Activated T-cell treated with anti-CD3 and anti-CD28 coated beads for 24 hours (primary cell): Measurements from ENCODE around the gene BCL3.
"Not testable (repeated sequence)": the region's sequence is repeated elsewhere in the genome, so short reads cannot be mapped to it uniquely, and the experiment has no call there.

ENCODE experiments used
- DNase-seq: peaks from one replicate; pipeline ENCODE4 v3.0.0-alpha.2; 2020; ENCODE audit warnings: low read depth

Gene BCL3

GRCh38 chr19:44758596-44758995, 10.1 kb downstream of the BCL3 start:
- DNase-seq, result no peak

- DNase-seq, result no peak
Observed at GRCh38 chr19:44759083-44759804, 10.7 kb downstream of the BCL3 start.

GRCh38 chr19:44762038-44762437, 13.5 kb downstream of the BCL3 start:
- DNase-seq, result no peak

GRCh38 chr19:44765033-44765948, 16.8 kb downstream of the BCL3 start:
- no peak for DNase-seq

- no peak for DNase-seq
Observed at GRCh38 chr19:44765949-44766335, 17.4 kb downstream of the BCL3 start.

DNA sequence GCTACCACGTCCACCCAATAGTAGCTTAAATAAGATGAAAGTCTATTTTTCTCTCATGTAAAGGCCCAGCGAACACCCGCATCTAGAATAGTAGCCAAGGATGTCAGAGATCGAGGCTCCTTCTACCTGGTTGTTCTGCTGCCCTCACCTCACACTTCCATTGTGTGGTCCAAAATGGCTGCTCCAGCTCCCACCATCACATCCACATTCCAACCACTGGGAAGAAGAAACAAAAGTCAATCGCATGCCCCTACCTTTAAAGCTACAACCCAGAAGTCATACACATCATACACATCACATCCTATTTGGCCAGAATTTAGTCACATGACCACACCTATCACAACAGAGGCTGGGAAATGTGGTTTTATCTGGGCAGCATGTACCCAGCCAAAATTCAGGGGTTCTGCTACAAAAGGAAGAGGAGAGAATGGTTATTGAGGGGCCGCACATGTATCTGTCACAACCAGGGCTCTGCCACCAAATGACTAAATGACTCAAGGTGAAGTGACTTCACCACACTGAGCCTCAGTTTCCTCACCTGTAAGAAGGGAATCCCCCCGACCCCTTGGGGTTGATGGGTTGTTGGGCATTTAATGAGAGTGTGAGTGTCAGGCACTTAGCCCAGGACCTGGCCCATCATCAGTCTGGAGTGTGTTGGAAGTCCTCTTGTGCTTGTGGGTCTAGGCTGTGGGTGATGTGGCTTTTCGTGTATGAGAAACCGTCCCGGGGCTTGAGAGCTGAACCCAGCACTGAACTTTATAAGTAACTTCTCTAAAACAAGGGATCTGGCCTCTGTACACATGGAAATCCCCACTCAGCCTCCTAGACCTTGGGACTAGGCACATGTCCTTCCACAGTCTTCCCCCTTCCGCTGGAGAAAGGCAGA, 19.0 kb downstream of the BCL3 start:
- DNase-seq, result no peak

- peak; percentile 97 for DNase-seq
Observed at GRCh38 chr19:44770550-44771257, 22.2 kb downstream of the BCL3 start.

- DNase-seq, result not testable (repeated sequence)
Observed at GRCh38 chr19:44772144-44772543, 23.6 kb downstream of the BCL3 start.

GRCh38 chr19:44772959-44773358, 24.5 kb downstream of the BCL3 start:
- no peak for DNase-seq

GRCh38 chr19:44775676-44776240, 27.2 kb downstream of the BCL3 start:
- DNase-seq, result no peak

DNA sequence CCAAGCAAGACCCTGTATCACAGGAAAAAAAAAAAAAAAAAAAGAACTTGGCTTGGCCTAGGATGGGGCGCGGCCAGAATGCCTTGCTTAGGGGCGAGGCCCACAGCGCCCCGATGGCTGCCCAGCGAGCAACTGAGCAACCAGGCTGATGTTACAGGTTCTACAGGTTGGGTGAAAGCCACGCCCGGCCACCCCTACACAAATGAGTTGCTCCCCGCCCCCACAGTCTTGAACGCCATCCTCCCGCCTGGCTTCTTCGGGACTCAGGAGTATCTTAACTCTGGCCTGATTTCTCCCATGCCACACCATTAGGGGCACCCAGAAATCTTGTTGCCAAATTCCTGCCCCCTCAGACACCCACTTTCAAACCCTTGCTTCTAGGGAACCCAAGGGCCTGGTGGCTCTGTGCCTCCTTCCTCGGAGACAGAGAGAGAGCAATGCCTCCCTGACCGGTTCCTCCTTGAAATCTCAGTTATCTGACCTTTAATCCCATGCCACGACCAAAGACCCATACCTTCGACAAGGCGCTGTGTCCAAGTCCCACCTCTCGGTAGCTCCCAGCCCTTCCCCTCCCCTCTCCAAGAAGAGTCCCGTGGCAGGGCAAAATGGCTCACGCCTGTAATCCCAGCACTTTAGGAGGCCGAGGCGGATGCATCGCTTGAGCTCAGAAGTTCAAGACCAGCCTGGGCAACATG, 28.0 kb downstream of the BCL3 start:
- no peak for DNase-seq

DNA sequence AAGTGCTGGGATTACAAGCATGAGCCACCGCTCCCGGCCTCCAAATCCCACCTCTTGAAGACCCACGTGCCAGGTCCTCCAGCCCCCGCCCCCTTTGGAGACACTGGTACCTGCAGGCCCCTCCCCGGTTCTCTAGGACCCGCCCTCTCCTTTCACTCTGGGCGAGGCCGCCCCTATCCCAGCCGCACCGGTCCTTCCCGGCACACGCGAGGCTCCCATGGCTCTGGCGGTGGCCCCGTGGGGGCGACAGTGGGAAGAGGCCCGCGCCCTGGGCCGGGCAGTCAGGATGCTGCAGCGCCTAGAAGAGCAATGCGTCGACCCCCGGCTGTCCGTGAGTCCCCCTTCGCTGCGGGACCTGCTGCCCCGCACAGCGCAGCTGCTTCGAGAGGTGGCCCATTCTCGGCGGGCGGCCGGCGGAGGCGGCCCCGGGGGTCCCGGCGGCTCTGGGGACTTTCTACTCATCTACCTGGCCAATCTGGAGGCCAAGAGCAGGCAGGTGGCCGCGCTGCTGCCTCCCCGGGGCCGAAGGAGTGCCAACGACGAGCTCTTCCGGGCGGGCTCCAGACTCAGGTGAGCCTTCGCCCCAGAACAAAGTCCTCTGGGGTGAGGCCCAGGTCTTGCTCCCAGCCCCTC, 29.3 kb downstream of the BCL3 start, which contains the start of gene CBLC:
Gene CBLC, plus strand, starts transcription at position 176 of the 633 bp plus-strand sequence. Its CDS starts 42 bp downstream, at position 218.
- DNase-seq, result no peak

DNA sequence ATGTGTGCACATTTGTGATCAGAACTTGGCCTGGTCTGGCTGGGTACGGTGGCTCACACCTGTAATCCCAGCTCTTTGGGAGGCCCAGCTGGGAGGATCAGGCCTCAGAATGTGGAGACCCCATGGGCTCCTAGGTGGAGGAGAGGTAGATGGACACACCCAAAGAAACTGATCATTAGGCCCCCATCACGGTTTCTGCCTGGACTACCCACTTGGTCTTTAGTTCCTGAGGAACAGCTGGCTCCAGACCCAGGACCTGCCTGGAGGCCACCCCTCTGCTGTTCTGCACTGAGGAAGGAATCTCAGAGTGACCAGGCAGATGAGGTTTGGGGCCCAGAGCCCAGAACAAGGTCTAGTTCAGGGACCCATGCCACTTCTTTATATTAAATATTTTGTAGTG, 30.6 kb downstream of the BCL3 start:
- no peak for DNase-seq

DNA sequence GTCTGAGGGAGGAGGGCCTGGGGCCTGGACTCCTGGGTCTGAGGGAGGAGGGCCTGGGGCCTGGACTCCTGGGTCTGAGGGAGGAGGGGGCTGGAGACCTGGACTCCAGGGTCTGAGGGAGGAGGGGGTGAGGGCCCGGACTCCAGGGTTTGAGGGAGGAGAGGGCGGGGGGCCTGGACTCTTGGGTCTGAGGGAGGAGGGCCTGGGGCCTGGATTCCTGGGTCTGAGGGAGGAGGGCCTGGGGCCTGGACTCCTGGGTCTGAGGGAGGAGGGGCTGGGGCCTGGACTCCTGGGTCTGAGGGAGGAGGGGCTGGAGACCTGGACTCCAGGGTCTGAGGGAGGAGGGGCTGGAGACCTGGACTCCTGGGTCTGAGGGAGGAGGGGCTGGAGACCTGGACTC, 33.2 kb downstream of the BCL3 start:
- DNase-seq, result not testable (repeated sequence)

DNA sequence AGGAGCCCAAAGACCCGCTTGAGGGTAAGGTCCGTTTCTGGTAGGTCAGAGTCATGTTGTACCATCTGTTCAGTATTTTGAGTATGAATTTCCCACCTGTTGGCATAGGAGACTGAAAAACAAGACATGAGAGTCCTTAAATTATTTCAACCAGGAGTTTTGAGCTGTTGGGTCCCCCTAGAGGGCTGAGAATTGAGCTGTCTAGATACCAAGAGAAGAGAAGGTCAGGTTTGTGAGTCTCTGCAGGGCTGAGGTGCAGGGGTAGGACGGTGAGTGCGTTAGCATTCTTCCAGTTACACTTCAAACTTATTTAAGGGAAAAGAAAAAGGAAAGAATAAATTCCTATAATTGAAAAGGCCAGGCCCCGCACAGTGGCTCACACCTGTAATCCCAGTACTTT, 34.2 kb downstream of the BCL3 start:
- DNase-seq, result no peak

- no peak for DNase-seq
Observed at GRCh38 chr19:44783545-44783944, 35.0 kb downstream of the BCL3 start.

- no peak for DNase-seq
Observed at GRCh38 chr19:44785271-44785670, 36.8 kb downstream of the BCL3 start.

GRCh38 chr19:44785993-44786392, 37.5 kb downstream of the BCL3 start:
- DNase-seq, result no peak

DNA sequence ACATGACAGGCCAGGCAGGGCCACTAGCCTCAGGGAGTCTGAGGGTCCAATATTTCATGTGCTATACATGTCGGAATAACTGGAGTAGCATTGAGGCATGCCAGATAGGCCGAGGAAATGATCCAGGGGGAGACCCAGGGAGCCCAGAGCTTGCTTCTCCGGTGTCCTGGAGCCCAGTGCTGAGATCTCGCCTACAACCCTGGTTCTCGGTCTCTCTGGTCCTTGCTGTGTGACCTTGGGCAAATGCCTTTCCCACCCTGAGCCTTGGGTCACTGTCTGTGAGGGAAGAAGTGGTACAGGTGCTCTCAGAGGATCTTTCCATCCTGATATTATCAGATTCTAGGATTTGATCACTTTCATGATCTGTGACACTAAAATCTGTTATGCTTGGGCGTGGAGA, 40.5 kb downstream of the BCL3 start:
- no peak for DNase-seq

DNA sequence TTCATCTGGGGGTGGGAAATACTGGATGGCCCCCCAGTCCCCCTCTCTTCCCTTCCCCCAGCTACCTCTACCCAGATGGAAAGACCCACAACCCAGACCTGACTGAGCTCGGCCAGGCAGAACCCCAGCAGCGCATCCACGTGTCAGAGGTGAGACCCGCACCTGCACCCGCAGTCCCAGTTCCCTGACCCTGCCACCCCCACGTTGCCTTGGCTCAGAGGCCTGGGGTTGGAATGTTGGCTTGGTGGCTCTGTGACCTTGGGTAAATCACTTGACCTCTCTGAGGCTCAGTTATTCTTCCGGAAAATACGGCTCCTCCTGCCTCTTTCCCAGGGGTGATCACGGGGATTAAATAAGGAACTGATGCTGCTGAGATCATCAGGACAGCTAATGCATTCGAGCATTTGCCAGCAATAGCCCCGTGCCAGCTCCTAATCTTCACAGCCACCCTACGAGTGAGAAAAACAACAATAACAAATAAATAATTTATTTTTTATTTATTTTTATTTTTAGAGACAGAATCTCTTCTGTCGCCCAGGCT, 41.5 kb downstream of the BCL3 start:
- no peak for DNase-seq
